ENCODE measurements around the gene SLC6A3. TPM values are rescaled to one million over a fixed set of nuclear protein-coding genes. Genes with fewer than 3 reads are reported as not detected.

Gene SLC6A3
- total and polyA plus RNA-seq, 2 donors (not counting 1 experiment from before 2014, with no cell fraction given), result not detected

DNA sequence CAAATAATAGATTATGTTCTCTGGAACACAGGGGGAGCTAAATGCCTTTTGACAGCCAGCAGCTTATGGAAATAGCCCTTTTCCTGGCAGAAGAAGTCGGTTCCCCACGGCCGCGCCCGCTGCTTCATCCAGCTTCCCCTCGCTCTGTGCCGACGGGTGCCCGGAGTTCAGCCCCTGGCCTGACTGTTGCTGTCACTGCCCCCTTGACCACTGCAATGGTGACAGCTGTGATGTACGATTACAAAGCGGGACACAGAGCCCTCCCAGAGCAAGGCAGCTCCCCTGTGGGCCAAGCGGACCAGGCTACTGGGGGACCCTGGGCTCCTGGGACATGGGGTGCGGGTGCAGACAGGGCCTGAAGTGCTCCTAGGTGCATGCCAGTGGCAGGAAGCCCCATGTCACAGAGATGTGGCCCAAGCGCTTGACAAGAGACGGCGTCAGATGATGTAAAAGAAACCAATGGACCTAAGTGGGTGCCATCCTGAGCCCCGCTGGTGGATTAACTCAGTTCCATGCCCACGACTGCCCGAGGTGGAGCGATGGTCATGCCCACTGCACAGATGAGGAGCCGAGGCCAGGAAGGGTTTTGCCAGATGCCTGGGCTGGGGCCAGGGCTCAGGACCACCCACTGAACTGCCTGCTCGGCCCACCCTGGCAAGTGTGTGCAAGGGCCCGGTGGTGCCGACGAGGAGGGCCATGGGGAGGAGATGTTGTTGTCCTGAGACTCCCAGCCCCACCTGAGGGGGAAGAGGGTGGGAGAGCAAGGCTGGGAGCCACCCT is 87.1 kb downstream of the SLC6A3 start:
- H3K4me1 ChIP-seq (ENCODE audit: control insufficient read depth, extremely low read depth, insufficient read depth, low read length), result no peaks in the 10 kb centered on the region
- H2AFZ ChIP-seq (ENCODE audit: low read length), result no peak overlapping the region
- no peaks in the 10 kb centered on the region for H4K20me1 ChIP-seq (ENCODE audit: control insufficient read depth, extremely low read depth, insufficient read depth, low read length)
- DNase-seq (ENCODE audit: low read depth in 2 of 2), result no peak
- no peak overlapping the region for H3K4me2 ChIP-seq (ENCODE audit: extremely low read depth, insufficient read depth, low read length)
- peaks cover 6% of the 10 kb centered on the region for H3K27me3 ChIP-seq (ENCODE audit: control insufficient read depth, insufficient read depth, low read length)
- no peak overlapping the region for H3K27ac ChIP-seq (ENCODE audit: insufficient read depth, low read length)
- H3K9me3 ChIP-seq (ENCODE audit: control insufficient read depth, insufficient read depth, low read depth, low read length), result no peaks in the 10 kb centered on the region
- TF ChIP-seq EZH2 (IDR thresholded peaks at IDR 0.05; ENCODE audit: low read length, missing control alignments), result no peak
- TF ChIP-seq, protein P1, sequence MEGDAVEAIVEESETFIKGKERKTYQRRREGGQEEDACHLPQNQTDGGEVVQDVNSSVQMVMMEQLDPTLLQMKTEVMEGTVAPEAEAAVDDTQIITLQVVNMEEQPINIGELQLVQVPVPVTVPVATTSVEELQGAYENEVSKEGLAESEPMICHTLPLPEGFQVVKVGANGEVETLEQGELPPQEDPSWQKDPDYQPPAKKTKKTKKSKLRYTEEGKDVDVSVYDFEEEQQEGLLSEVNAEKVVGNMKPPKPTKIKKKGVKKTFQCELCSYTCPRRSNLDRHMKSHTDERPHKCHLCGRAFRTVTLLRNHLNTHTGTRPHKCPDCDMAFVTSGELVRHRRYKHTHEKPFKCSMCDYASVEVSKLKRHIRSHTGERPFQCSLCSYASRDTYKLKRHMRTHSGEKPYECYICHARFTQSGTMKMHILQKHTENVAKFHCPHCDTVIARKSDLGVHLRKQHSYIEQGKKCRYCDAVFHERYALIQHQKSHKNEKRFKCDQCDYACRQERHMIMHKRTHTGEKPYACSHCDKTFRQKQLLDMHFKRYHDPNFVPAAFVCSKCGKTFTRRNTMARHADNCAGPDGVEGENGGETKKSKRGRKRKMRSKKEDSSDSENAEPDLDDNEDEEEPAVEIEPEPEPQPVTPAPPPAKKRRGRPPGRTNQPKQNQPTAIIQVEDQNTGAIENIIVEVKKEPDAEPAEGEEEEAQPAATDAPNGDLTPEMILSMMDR (conservative IDR thresholded peaks at IDR 0.05 in 1 of 2, IDR thresholded peaks at IDR 0.05 in 1 of 2; ENCODE audit: low read depth in 1 of 2, low read length in 2 of 2), result no peak
- no peak overlapping the region for H3K9ac ChIP-seq (ENCODE audit: insufficient read depth, low read length)
- H3K79me2 ChIP-seq (ENCODE audit: control insufficient read depth, insufficient read depth, low read length), result no peaks in the 10 kb centered on the region
- H3K36me3 ChIP-seq (ENCODE audit: control insufficient read depth, insufficient read depth, low read length), result no peaks in the 10 kb centered on the region
- no peak overlapping the region for H3K4me3 ChIP-seq (replicated peaks in 1 of 4; ENCODE audit: control extremely low read depth in 1 of 4, insufficient read depth in 1 of 4, low read depth in 3 of 4, low read length in 4 of 4)

DNA sequence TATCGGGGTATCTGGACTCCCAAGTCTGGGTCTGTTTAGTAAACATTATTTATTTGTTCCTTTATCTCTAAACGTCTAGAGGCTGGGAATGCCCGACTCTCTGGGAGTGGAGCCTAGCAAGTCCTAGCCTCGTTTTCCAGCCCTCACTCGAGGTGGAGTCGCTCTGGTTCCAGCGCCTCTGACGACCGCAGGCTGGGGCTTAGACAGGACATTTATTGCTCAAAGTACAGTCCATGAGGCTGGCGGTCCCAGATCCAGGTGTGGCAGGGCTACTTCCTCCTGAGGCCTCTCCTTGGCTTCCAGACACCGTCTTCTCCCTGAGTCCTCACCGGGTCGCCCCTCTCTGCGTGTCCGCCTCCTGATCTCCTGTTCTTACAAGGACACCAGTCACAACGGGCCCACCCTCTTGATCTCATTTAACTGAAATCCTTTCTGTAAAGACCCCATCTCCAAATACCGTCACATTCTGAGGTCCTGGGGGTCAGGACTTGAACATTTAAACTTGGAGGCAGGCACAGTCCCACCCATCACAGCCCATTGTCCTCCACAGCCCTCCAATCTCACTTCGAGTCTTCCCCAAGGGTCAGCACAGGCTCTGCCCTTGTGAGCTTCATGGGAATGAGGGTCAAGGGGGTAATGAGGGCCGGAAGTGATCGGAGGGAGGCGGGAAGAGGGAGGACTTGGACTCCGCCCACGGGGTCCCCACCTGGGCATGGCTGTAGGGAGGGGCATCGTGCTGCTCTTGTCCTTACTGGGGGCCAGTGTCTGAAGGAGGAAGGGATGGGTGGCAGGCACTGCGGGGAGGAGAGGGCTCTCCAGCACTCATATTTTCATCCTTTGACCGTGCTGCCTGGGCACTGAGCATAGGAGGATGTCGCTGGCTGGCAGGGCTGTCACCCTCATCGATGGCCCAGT is 88.1 kb downstream of the SLC6A3 start:
- no peaks in the 10 kb centered on the region for H3K4me1 ChIP-seq (ENCODE audit: control insufficient read depth, extremely low read depth, insufficient read depth, low read length)
- H3K9ac ChIP-seq (ENCODE audit: insufficient read depth, low read length), result no peak overlapping the region
- no peak for TF ChIP-seq EZH2 (IDR thresholded peaks at IDR 0.05; ENCODE audit: low read length, missing control alignments)
- TF ChIP-seq, protein P1 (conservative IDR thresholded peaks at IDR 0.05 in 1 of 2, IDR thresholded peaks at IDR 0.05 in 1 of 2; ENCODE audit: low read depth in 1 of 2, low read length in 2 of 2), result no peak
- H3K9me3 ChIP-seq (ENCODE audit: control insufficient read depth, insufficient read depth, low read depth, low read length), result no peaks in the 10 kb centered on the region
- no peak overlapping the region for H3K4me2 ChIP-seq (ENCODE audit: extremely low read depth, insufficient read depth, low read length)
- no peak overlapping the region for H2AFZ ChIP-seq (ENCODE audit: low read length)
- DNase-seq (ENCODE audit: low read depth in 2 of 2), result no peak
- H3K4me3 ChIP-seq (replicated peaks in 1 of 4; ENCODE audit: control extremely low read depth in 1 of 4, insufficient read depth in 1 of 4, low read depth in 3 of 4, low read length in 4 of 4), result no peak overlapping the region
- no peaks in the 10 kb centered on the region for H3K36me3 ChIP-seq (ENCODE audit: control insufficient read depth, insufficient read depth, low read length)
- no peak overlapping the region for H3K27ac ChIP-seq (ENCODE audit: insufficient read depth, low read length)
- H3K79me2 ChIP-seq (ENCODE audit: control insufficient read depth, insufficient read depth, low read length), result no peaks in the 10 kb centered on the region
- no peaks in the 10 kb centered on the region for H4K20me1 ChIP-seq (ENCODE audit: control insufficient read depth, extremely low read depth, insufficient read depth, low read length)
- peaks cover 6% of the 10 kb centered on the region for H3K27me3 ChIP-seq (ENCODE audit: control insufficient read depth, insufficient read depth, low read length)

DNA sequence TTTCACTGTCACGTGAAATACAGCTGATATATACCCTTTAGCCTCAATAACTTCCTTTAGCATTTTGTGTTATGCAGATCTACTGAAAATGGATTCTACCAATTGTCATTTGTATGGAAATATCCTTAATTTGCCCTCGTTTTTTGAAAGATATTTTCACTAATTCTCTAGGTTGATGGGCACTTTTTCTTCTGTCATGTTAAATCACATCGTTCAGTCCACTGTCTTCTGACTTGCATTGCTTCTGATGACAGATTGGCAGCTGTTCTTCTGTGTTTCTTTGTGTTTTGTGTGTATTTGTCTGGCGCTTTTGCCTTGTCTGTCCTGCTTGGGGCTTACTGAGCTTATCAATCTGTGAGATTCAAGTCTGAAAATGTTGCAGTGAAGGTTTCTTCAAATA is 90.7 kb downstream of the SLC6A3 start:
- Histone ChIP-seq H3K27me3 (ENCODE audit: control insufficient read depth, insufficient read depth, low read length) (peaks cover 6% of the 10 kb centered on the region), H2AFZ (ENCODE audit: low read length) (no peak overlapping the region), H3K9me3 (ENCODE audit: control insufficient read depth, insufficient read depth, low read depth, low read length) (no peaks in the 10 kb centered on the region), H4K20me1 (ENCODE audit: control insufficient read depth, extremely low read depth, insufficient read depth, low read length) (no peaks in the 10 kb centered on the region), H3K4me1 (ENCODE audit: control insufficient read depth, extremely low read depth, insufficient read depth, low read length) (no peaks in the 10 kb centered on the region), H3K9ac (ENCODE audit: insufficient read depth, low read length) (no peak overlapping the region), H3K27ac (ENCODE audit: insufficient read depth, low read length) (no peak overlapping the region), H3K36me3 (ENCODE audit: control insufficient read depth, insufficient read depth, low read length) (no peaks in the 10 kb centered on the region), H3K4me3 (replicated peaks in 1 of 4; ENCODE audit: control extremely low read depth in 1 of 4, insufficient read depth in 1 of 4, low read depth in 3 of 4, low read length in 4 of 4) (no peak overlapping the region), H3K79me2 (ENCODE audit: control insufficient read depth, insufficient read depth, low read length) (no peaks in the 10 kb centered on the region), H3K4me2 (ENCODE audit: extremely low read depth, insufficient read depth, low read length) (no peak overlapping the region)
- DNase-seq (ENCODE audit: low read depth in 2 of 2), result no peak
- TF ChIP-seq, protein P1 (conservative IDR thresholded peaks at IDR 0.05 in 1 of 2, IDR thresholded peaks at IDR 0.05 in 1 of 2; ENCODE audit: low read depth in 1 of 2, low read length in 2 of 2), result no peak
- no peak for TF ChIP-seq EZH2 (IDR thresholded peaks at IDR 0.05; ENCODE audit: low read length, missing control alignments)

All from fibroblast of lung (primary cell).